ENCODE measurements around the gene RFT1.

RFT1 gene

DNA sequence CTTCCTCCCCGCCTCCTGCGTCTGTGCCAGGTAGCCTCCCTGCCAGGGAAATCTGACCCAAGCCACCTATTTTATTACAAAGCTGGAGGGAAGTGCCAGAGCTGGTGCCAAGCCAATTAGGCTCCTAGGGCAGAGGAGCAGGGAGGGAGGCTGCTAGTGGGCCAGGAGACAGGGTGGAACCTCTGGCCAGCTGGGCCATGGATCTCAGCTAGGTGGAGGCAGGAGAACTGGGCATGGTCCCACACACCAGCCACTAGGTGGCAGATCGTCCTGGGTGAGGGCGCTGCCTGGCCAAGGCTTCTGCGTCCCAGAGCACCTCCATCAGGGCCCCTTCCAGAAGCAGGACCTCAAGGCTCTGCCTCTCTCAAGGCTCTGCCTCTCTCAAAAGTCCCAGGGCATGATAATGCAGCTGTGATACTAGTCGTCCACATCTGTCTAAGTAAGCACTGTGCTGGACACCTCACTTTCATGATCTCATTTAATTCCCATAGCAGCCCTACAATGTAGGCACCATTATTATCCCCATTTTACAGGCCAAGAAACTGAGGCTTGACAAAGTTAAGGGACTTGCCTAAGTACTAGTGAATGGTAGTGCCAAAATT, 4.5 kb upstream of the RFT1 start:
- TF ChIP-seq, protein P1, sequence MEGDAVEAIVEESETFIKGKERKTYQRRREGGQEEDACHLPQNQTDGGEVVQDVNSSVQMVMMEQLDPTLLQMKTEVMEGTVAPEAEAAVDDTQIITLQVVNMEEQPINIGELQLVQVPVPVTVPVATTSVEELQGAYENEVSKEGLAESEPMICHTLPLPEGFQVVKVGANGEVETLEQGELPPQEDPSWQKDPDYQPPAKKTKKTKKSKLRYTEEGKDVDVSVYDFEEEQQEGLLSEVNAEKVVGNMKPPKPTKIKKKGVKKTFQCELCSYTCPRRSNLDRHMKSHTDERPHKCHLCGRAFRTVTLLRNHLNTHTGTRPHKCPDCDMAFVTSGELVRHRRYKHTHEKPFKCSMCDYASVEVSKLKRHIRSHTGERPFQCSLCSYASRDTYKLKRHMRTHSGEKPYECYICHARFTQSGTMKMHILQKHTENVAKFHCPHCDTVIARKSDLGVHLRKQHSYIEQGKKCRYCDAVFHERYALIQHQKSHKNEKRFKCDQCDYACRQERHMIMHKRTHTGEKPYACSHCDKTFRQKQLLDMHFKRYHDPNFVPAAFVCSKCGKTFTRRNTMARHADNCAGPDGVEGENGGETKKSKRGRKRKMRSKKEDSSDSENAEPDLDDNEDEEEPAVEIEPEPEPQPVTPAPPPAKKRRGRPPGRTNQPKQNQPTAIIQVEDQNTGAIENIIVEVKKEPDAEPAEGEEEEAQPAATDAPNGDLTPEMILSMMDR (IDR thresholded peaks at IDR 0.05; ENCODE audit: low read length, missing control alignments), result peak; percentile 88
- no peak overlapping the region for H3K4me3 ChIP-seq (replicated peaks; ENCODE audit: low read depth, low read length)
- DNase-seq (ENCODE audit: low read depth), result peak; percentile 82

DNA sequence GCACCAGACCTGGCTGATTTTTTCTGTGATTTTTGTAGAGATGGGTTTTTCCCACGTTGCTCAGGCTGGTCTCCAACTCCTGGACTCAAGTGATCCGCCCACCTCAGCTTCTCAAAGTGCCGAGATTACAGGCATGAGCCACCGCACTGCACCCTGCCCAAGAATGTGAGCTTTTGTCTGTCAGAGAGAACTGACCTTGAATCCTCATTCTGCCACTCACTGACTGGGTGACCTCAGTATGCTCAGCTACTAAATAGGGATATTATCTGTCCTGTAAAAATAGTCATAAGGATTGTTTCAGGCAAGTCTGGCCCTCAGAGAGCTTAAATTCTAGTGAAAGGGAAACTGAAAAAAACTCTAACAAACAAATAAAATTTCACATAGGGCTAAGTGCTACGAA, 2.1 kb upstream of the RFT1 start:
- TF ChIP-seq, protein P1 (IDR thresholded peaks at IDR 0.05; ENCODE audit: low read length, missing control alignments), result no peak
- no peak overlapping the region for H3K4me3 ChIP-seq (replicated peaks; ENCODE audit: low read depth, low read length)
- DNase-seq (ENCODE audit: low read depth), result no peak

DNA sequence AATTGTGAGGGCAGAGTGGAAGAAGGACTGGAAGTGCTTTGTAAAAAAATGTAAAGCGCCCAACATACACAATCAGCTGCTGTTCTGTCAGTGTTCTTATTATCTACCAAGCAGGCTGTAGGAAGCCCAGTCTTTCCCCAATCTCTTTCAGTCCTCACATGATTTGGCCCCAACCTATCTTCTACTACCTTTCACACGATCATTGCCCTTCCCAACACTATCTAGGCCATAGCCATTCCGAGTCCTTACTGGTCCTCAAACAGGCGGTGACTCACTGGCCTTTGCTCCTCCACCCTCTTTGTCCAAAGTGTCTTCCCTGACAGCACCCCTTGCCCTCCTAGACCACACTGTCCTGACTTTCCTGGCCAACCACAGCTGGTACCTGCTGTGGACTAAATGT, 861 bp upstream of the RFT1 start:
- peak overlapping the region; percentile 79 for H3K4me3 ChIP-seq (replicated peaks; ENCODE audit: low read depth, low read length)
- no peak for DNase-seq (ENCODE audit: low read depth)
- TF ChIP-seq, protein P1 (IDR thresholded peaks at IDR 0.05; ENCODE audit: low read length, missing control alignments), result no peak

DNA sequence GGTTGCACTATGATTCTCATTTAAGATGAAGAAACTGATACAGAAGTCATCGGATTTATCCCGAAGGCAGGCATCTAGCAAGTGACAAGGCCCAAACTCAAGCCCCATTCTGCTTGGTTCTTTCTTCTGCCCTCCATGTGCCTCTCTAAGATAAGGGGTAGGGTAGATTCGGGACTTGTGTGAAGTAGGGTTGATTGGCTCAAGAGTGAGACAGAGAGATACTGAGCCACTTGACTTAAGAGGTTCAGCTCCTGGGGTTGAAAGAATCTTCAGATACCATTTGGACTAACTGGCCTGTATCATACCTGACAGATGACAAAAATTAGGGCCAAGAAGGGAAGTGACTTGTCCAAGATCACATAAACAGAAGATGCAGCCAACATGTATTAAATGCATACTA, 891 bp downstream of the RFT1 start:
- TF ChIP-seq, protein P1 (IDR thresholded peaks at IDR 0.05; ENCODE audit: low read length, missing control alignments), result no peak
- peak overlapping the region; percentile 79 for H3K4me3 ChIP-seq (replicated peaks; ENCODE audit: low read depth, low read length)
- DNase-seq (ENCODE audit: low read depth), result no peak

DNA sequence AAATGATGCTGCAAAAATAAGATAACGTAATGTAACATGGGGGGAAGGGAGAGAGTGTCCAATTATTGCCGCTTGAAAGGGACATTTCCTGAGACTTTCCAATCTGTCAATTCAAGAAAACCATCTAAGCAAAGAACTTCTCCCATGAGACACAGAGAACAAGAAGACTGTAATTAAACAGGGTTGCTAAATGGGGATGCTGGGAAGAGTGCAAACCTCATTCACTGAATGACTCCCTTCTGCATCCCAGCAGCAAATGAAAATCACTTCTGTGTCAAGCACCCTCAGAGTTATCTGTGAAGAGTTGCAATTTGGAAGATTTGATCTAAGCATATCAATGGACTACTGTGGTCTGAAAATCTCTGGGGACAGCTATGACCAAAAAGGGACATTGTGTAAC, 3.6 kb downstream of the RFT1 start:
- TF ChIP-seq, protein P1 (IDR thresholded peaks at IDR 0.05; ENCODE audit: low read length, missing control alignments), result no peak
- no peak overlapping the region for H3K4me3 ChIP-seq (replicated peaks; ENCODE audit: low read depth, low read length)
- DNase-seq (ENCODE audit: low read depth), result no peak

DNA sequence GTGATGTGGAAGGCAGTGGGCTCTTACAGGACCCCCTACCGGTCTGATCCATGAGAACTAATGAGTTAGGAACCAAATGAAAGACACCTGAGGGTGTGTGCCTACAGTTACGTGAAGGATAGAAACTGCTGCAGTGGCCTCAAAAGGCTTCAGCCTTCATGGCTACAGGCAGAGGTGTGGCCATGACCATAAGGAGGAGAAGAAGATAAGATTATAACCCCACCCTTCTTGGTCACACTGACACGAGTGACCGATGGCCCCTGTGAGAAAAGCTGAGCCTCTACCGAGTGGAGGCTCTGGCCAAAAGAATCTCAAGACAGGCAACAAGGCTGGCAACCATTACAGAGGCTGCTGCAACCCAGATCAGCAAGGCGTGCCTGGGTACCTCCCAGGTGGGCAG, 6.3 kb downstream of the RFT1 start:
- DNase-seq (ENCODE audit: low read depth), result no peak
- TF ChIP-seq, protein P1 (IDR thresholded peaks at IDR 0.05; ENCODE audit: low read length, missing control alignments), result no peak
- no peak overlapping the region for H3K4me3 ChIP-seq (replicated peaks; ENCODE audit: low read depth, low read length)

DNA sequence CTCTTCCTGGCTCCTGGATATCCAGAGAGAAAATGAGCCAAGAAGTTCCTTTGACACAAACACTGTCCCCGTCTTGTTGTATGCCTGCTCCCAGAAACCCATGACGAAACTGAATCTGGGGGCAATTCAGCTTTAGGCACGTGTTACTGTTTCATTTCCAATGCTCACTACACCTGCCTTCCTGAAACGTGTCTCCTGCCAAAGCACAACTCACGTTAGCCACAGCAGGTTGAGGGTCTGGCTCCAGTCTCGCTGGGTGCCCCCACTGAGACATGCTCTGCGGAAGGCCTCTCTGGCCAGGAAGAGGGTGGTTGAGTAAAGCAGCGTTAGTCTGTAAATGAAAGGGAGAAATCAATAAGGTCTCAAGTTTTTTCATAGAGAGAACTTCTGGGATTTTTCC, 6.7 kb downstream of the RFT1 start:
- no peak overlapping the region for H3K4me3 ChIP-seq (replicated peaks; ENCODE audit: low read depth, low read length)
- TF ChIP-seq, protein P1 (IDR thresholded peaks at IDR 0.05; ENCODE audit: low read length, missing control alignments), result no peak
- no peak for DNase-seq (ENCODE audit: low read depth)

Measured in fibroblast of pulmonary artery (primary cell).